Keratinocyte (primary cell): ENCODE data around the gene FGF22. TPM values are rescaled to one million over a fixed set of nuclear protein-coding genes. Genes with fewer than 3 reads are reported as not detected.
"Not testable (repeated sequence)": the region's sequence is repeated elsewhere in the genome, so short reads cannot be mapped to it uniquely, and the experiment has no call there.

Experiments
- DNase-seq: peaks from one replicate; pipeline ENCODE4 v3.0.0-alpha.2; 2011; ENCODE audit warnings: low read depth, missing footprints, low spot score
- FAIRE-seq: peaks from 2 replicates; lab custom pipeline; 2011; peaks lifted over from hg19 to GRCh38; lab: Jason Lieb, UNC
- H2AFZ ChIP-seq: 2 replicates; pipeline ENCODE4 v1.6.0; 2012; ENCODE audit warnings: low read length, control low read depth, inconsistent platforms; ENCODE audit not compliant: control insufficient read depth
- H3K27ac ChIP-seq: 2 replicates; pipeline ENCODE4 v1.5.1; 2011; ENCODE audit warnings: low read length; ENCODE audit not compliant: control insufficient read depth, insufficient read depth
- H3K27me3 ChIP-seq: 3 replicates; pipeline ENCODE4 v1.6.0; 2011; ENCODE audit warnings: low read length; ENCODE audit not compliant: control insufficient read depth, insufficient read depth; ENCODE audit errors: extremely low read depth
- H3K36me3 ChIP-seq, 2 experiments: 2 replicates in 1 of 2; 3 replicates in 1 of 2; pipeline ENCODE4 v1.5.1; 2011; ENCODE audit warnings: low read length in 2 of 2, mild to moderate bottlenecking in 1 of 2; ENCODE audit not compliant: control insufficient read depth in 2 of 2, insufficient read depth in 2 of 2; ENCODE audit errors: extremely low read depth in 1 of 2
- H3K4me1 ChIP-seq: 3 replicates; pipeline ENCODE4 v1.5.1; 2011; ENCODE audit warnings: low read length; ENCODE audit not compliant: control insufficient read depth, insufficient read depth; ENCODE audit errors: extremely low read depth
- H3K4me2 ChIP-seq: 3 replicates; pipeline ENCODE4 v1.6.0; 2011; ENCODE audit warnings: low read depth, low read length; ENCODE audit not compliant: control insufficient read depth, insufficient read depth; ENCODE audit errors: extremely low read depth
- H3K4me3 ChIP-seq, 3 experiments: fragments of 200-600 bp in 1 of 3; sonication (generic) in 1 of 3; 2 replicates in 2 of 3; 3 replicates in 1 of 3; pipeline ENCODE4 v1.5.1; 2011 to 2016; ENCODE audit warnings: low read length in 3 of 3, mild to moderate bottlenecking in 3 of 3, control low read depth in 2 of 3, inconsistent platforms in 1 of 3, low read depth in 1 of 3, mixed read lengths in 1 of 3, mixed run types in 1 of 3, moderate library complexity in 1 of 3; ENCODE audit not compliant: control insufficient read depth in 2 of 3, insufficient read depth in 2 of 3; ENCODE audit errors: extremely low read depth in 1 of 3
- H3K79me2 ChIP-seq: 2 replicates; pipeline ENCODE4 v1.6.0; 2012; ENCODE audit warnings: low read length; ENCODE audit not compliant: control insufficient read depth, insufficient read depth
- H3K9ac ChIP-seq: 3 replicates; pipeline ENCODE4 v1.6.0; 2011; ENCODE audit warnings: low read length; ENCODE audit not compliant: control insufficient read depth, insufficient read depth; ENCODE audit errors: extremely low read depth
- H3K9me1 ChIP-seq: 3 replicates; pipeline ENCODE4 v1.6.0; 2011; ENCODE audit warnings: low read length; ENCODE audit not compliant: control insufficient read depth, insufficient read depth; ENCODE audit errors: extremely low read depth
- H3K9me3 ChIP-seq: 2 replicates; pipeline ENCODE4 v1.5.1; 2012; ENCODE audit warnings: low read depth, low read length; ENCODE audit not compliant: control insufficient read depth
- H4K20me1 ChIP-seq: 3 replicates; pipeline ENCODE4 v1.6.0; 2011; ENCODE audit warnings: low read length; ENCODE audit not compliant: control insufficient read depth, insufficient read depth; ENCODE audit errors: extremely low read depth
- EZH2 ChIP-seq: IDR thresholded peaks from one replicate; pipeline ENCODE4 v1.6.1; 2012; ENCODE audit warnings: inconsistent platforms, mild to moderate bottlenecking, low read length, moderate library complexity
- dilution Hi-C: fragments of 300-500 bp; cut with MboI; formaldehyde crosslinking; loops from one replicate; pipeline ENCODE4 v1.7.0; 2020; ENCODE audit warnings: low sequenced_read_pairs; ENCODE audit not compliant: extremely low pct_ligation_motif_present
- polyA plus RNA-seq, 5 experiments: library from polyadenylated mRNA; depleted of rRNA in 3 of 5; stranded (reverse) in 3 of 5; stranded (forward) in 1 of 5; unstranded in 1 of 5; fragments of >200 nt; gene quantifications; 1 replicate in 1 of 5; 2 replicates in 3 of 5; 3 replicates in 1 of 5; pipeline versions ENCODE4 v1.2.1 to v1.2.3, GENCODE V29; 2011 to 2012; ENCODE audit warnings: missing spikeins in 2 of 5, low read depth in 1 of 5, low replicate concordance in 1 of 5
- TF ChIP-seq, protein P1 (sequence below), 3 experiments: IDR thresholded peaks in 1 of 3; conservative IDR thresholded peaks in 1 of 3; optimal IDR thresholded peaks in 1 of 3; 2 replicates in 2 of 3; 3 replicates in 1 of 3; pipeline versions ENCODE3 to v1.5.1; 2011; ENCODE audit warnings: low read length in 3 of 3, mild to moderate bottlenecking in 3 of 3, moderate library complexity in 2 of 3, control low read depth in 1 of 3, inconsistent platforms in 1 of 3; ENCODE audit not compliant: insufficient read depth in 2 of 3; ENCODE audit errors: extremely low read depth in 1 of 3

The FGF22 gene
- polyA plus RNA-seq, 1 donor (not counting 4 experiments of a cell fraction or from before 2014, with no cell fraction given): not detected

DNA sequence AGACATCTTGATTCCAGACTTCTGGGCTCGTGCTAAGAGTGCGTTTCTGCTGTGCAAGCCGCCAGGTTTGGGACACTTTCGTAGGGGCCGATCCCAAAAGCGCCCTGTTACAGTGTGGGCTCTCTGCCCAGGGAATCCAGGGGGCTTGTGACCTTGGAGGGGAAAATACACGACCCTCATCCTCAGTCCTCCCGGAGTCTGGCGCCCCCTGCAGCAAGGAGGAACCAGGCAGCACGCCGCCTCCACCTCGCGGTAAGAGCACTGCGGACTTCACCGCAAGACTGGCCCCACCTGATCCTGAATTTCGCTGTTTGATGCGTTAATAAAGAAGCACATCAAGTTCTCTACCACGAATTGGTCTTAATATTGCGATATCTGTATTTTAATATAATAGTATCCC is 11.5 kb upstream of the FGF22 start:
- Histone ChIP-seq H3K9ac (no peak overlapping the region), H3K79me2 (peaks cover 16% of the 10 kb centered on the region), H3K9me1 (no peaks in the 10 kb centered on the region), H3K4me3 (no peak overlapping the region), H3K4me2 (no peak overlapping the region), H4K20me1 (no peaks in the 10 kb centered on the region), H3K4me1 (peaks cover 16% of the 10 kb centered on the region), H3K9me3 (no peaks in the 10 kb centered on the region), H3K27ac (no peak overlapping the region), H2AFZ (no peak overlapping the region), H3K36me3 (peaks cover 4 to 14% of the 10 kb centered on the region in 2 experiments), H3K27me3 (no peaks in the 10 kb centered on the region)
- dilution Hi-C loops: no loop called here
- FAIRE-seq (no peak), DNase-seq (no peak)
- no peak for TF ChIP-seq EZH2
- TF ChIP-seq, protein P1, sequence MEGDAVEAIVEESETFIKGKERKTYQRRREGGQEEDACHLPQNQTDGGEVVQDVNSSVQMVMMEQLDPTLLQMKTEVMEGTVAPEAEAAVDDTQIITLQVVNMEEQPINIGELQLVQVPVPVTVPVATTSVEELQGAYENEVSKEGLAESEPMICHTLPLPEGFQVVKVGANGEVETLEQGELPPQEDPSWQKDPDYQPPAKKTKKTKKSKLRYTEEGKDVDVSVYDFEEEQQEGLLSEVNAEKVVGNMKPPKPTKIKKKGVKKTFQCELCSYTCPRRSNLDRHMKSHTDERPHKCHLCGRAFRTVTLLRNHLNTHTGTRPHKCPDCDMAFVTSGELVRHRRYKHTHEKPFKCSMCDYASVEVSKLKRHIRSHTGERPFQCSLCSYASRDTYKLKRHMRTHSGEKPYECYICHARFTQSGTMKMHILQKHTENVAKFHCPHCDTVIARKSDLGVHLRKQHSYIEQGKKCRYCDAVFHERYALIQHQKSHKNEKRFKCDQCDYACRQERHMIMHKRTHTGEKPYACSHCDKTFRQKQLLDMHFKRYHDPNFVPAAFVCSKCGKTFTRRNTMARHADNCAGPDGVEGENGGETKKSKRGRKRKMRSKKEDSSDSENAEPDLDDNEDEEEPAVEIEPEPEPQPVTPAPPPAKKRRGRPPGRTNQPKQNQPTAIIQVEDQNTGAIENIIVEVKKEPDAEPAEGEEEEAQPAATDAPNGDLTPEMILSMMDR (optimal IDR thresholded peaks at IDR 0.05 in 1 of 3, IDR thresholded peaks at IDR 0.05 in 1 of 3, conservative IDR thresholded peaks at IDR 0.05 in 1 of 3; ENCODE audit: extremely low read depth in 1 of 3, insufficient read depth in 2 of 3, low read length in 3 of 3): peak; percentile 21 to 64 (median 21)

DNA sequence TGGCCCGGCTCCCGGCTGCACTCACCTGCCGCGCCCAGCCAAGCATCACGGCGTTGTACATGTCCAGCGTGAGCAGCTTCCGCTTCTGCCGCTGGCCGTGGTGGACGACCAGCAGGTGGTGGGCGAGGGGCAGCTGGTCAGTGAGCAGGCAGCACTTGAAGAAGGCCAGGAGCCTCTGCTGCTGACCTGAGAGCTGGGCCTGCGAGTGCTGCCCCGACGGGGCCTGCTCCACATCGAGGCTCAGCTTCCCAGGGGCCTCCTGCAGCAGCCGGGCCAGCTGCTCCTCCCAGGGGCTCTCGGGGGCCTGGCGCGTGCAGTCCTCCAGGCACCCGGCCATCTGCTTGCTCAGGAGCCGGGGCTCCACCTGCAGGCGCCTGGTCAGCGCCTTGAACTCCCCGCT is 10.2 kb upstream of the FGF22 start:
- Histone ChIP-seq H3K36me3 (peaks cover 4 to 14% of the 10 kb centered on the region in 2 experiments), H3K79me2 (peaks cover 16% of the 10 kb centered on the region), H3K4me1 (peaks cover 24% of the 10 kb centered on the region)
- H3K9ac ChIP-seq, DNase-seq, H3K9me3 ChIP-seq, H3K9me1 ChIP-seq, H3K4me2 ChIP-seq, H3K4me3 ChIP-seq, H3K27me3 ChIP-seq, dilution Hi-C loops, H3K27ac ChIP-seq, FAIRE-seq, H2AFZ ChIP-seq, H4K20me1 ChIP-seq: not testable (repeated sequence)
